Left kidney (tissue), 2 donors: ENCODE results near the gene LRMDA. TPM values are rescaled to one million over a fixed set of nuclear protein-coding genes. Genes with fewer than 3 reads are reported as not detected.

ENCODE experiments used
- DNase-seq: peaks from one replicate; pipeline ENCODE4 v3.0.0-alpha.2; 2013
- polyA plus RNA-seq: library from polyadenylated mRNA; unstranded; fragments of 120-200 nt; gene quantifications from one replicate; pipeline ENCODE4 v1.2.1, GENCODE V29; 2013; ENCODE audit not compliant: insufficient read length

Gene LRMDA
- polyA plus RNA-seq, 1 donor = 18.0 TPM

DNA sequence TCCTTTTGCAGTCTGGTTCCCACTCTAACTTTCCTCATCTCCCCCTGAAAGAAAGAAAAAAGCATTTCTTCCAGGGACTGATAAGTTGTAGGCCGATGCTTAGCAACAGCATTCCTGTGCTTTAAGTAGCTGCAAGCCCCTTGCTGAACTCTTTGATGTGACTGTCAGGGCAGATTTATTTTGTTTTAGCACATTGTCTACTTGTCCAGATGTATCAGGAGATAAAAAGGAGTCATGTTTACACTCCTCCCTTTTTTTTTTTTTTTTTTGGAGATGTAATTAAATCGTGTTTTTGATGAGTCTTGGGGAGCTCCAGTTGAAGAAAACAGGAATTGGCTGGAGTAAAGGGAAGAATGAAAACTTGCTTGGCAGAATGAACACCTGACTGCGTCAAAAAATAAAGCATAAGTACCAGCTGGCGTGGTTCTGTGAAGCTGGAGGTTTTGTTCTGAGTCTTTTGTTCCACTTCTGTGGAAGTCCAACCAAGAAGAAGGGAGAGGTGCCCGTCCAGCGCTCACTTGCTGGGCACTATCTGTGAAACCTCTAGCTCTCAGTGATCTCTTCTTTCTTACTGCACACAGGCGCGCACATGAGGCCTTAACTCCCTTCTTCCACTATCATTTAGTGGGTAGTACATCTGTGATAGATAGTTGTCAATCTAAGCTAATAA is 871.7 kb downstream of the LRMDA start:
- DNase-seq = peak; percentile 91

DNA sequence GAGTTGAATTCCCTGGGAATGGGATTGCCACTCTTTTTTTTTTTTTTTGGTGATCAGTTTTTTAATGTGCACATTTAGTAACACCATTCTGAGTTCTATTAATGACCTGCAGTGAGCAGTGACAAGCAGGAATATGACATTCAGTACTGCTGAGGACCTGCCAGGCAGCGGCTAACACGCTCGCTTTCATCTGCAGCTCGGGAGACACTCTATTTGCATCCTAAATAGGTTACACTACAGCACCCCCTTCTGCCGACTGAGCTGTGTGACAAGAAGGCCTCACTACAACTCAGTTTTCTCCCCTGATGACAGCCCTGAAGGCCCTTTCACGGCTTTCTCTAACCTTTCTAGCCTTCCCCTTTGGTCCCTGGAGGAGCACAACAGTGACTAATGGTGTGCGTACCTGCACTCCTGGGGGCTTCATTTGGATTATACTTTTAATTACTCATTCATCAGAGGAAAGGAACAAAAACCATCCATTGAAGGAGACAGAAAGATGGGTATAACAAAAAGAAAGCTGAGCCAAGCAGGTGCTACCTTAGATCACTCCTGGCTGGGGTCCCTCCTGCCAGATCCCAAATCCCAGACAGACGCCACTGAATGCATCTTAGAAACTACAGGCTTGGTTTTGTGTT is 872.4 kb downstream of the LRMDA start:
- peak; percentile 87 for DNase-seq

DNA sequence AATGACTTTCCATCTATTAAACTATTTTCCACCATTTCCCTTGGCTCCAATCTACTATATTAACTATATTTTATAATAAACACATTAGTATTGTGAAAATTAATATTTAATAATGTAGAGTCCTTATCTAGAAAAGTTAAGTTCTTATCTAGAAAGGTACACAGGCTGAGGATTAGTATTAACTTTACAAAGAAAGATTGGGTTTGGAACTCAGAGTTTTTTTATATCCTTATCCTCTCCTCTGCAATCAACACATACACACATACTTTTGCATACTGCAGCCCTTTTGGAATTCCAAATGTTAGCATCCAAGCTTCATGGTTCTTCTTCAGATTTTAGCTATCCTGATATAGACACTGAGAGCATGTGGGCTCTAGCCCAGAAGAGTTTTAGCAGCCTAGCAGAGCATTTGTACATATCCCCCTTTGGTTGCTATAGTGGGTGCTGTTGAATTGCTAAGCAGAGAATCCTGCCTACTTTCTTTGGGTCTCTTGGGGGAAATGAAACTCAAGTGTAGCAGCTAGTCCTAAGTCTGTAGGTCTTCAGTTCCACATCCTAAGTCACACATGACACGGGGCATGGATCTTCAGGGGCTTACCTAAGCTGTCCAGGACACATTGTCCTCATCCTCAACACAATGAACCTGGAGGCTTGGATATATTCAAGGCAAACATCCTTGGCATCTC is 874.6 kb downstream of the LRMDA start:
- DNase-seq = no peak

DNA sequence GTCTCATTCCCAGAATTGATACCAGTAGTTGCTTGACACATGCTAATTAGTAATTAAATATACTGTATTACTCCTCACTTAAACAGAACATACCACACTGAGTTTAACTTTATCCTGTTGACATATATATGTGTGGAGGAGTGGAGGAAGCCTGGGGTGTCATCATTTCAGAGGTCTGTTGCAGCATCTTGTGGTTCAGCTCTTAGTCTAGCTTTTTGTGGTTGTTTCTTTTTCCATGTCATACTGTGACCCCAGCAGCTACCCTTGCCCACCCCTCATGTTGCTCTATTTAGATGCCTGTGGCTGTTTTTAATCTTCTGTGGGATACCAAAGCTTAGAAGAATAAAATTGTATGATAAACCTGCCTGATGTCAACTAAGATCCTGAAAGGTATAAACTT is 875.4 kb downstream of the LRMDA start:
- no peak for DNase-seq

DNA sequence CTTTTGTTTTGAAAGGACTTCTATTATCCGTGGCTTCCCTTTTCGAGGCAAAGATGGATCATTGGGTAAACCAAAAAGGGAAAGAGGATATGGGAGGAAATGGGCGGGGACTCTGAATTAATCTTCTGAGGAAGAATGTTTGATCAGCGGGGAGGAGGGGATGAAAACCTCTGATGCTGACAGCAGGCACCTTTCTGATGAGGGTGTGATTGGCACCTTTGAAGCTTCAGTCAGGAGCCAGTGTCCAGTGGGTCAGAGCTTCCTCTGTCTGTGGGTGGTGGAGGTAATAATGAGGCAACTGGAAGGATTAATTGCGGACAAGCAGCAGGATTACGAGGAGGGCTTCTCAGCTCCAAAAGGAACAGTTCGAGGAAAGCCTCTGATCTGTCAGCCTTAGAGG is 877.6 kb downstream of the LRMDA start:
- DNase-seq = no peak

DNA sequence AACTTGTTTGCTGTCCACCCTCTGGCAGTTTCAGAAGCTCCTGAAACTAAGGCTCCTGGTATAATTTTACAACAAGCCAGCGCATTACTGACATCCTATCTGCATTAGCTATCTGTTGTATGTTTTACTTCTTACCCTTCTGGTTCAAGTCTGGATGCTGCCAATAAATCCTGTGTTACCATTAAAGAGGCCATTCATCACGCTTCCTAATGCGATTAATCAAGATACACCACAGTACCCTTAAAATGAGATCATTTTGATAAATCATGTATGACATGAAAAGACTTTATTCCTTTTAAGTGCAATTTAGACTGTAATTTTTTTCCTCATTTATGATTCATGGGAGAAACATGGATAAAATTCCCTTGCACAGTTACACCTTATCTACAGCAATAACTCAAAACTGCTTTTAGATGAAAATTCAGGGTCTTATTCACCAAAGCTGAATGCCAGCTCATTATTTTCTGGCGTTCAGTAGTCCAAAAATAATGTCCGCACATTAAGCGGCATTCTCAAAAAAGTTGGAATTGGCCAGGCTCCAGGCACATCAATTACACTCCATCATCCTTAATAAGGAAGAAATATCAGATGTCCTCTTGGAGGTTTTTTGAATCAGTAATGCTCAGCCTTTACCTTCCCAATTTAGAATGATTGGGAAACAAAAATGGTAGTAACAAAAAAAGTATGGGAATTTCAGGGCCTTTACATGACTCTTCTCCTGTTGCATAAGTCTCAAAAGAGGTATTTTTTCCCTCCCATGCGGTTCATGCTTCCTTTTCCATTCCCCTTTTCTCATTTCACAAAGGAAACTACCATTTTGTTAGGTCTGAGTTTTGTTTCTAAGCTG is 878.5 kb downstream of the LRMDA start:
- DNase-seq = no peak

DNA sequence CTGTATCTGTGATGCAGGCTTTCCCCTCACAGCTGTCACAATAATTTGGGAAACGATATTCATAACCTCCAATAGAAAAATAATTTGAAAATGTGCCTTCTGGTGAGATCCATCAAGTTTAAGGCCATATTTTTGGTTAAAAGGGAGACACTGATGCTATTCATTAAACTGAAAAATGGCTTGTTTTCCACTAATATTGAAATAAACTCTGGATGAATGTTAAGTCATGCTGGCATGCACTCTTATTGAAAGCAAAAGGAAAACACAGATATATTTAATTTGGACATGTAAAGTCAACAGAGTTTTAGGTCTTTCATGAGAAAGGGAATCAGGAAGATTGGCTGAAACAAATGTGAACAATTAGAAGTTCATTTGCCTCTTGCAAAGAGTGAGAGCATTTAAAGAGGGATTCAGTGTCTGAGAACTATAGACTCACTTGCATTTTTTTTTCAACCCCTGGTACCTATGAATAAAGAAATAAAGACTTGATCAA is 879.2 kb downstream of the LRMDA start:
- DNase-seq = no peak

DNA sequence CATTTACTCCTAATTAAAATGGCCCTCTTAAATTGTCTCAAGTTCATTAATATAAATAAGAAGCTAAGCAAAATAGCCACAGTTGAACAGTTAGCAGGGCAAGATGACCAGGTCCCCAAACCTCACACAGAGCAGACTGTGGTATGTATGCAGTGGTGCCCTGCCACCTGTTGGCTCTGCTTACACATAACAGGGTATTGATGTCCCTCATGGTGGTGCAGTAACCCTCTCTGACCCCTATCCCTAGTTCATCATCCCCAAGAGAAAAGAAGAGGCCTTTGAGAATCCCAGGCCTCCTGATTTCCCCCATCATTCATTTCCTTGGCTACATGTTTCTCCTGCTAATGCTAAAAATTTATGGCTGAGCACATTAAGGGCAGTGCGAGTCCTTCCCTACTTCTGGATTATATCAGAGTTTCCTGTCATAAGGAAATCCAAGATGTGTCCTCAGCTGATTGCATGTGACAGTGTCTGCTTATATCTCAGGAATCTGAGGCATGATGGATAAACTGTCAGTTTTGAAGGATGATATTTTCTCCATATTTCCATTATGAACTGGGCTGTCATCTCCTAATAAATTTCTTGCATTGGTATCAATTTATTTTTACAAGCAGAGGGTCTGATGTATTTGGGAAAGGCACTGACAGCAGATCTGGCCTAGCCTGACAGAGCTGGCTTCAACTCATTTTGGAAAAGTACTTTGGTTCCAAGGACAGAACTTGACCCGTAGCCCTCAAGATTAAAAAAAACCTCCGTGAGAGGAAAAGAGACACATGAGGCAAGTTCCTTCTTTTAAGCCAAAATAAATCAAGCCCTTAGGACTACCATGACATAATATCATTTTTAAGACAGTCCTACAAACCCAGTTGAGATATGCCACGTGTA is 880.6 kb downstream of the LRMDA start:
- DNase-seq = no peak

DNA sequence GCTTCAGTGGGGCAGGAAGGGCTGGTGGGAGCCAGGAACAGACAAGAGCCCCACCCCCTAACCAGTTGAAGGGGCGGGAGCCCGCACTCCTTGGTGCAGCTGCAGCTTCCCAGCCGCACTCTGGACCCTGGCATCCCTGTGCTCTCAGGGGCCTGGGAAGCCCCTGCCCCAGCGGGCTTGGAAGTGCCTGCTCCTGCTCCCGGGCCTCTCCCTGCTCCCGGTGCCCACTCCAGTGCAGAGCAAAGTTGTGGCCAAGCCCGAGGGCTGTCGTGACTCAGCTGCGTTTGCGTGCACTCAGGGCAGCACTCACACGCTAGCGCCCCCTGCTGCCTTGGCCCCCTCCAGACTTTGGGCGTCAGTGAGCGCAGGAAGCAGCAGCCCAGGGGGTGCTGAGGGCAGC is 883.8 kb downstream of the LRMDA start:
- DNase-seq = no peak

DNA sequence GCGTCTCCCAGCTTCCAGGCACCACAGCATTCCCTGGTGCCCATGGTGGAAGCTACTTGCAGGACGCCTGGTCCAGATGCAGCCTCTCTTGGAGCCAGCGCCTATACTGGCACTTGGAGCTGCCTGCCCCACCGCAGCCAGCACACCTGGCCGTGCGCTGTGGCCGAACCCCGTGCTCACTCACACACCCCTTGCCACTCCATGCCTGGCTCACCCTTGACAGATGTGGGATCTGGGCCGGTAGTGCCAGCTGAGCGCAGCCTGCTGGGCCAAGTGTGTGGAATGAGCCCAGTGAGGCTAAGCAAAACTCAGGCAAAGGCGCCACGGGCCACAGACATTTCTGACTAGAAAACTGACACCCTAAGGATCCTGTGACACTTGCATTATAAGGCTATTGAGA is 884.8 kb downstream of the LRMDA start:
- DNase-seq = no peak

DNA sequence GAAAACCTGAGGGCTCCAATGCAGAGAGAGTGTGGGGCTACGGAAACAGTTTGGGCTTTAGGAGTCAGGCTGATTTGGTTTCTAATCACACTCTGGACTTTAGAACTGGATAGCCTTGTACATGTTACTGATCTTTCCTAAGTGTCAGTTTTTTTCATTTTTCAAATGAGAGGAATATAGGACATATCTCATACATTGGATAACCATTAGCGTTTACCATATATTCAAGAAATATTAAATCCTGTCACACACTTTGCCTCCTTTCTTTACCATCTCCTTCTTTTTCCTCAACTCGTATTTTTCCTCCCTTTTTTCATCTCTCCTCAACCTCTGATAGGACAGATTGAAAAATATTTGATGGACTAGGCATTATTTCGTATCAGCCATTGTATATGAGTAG is 885.7 kb downstream of the LRMDA start:
- no peak for DNase-seq

DNA sequence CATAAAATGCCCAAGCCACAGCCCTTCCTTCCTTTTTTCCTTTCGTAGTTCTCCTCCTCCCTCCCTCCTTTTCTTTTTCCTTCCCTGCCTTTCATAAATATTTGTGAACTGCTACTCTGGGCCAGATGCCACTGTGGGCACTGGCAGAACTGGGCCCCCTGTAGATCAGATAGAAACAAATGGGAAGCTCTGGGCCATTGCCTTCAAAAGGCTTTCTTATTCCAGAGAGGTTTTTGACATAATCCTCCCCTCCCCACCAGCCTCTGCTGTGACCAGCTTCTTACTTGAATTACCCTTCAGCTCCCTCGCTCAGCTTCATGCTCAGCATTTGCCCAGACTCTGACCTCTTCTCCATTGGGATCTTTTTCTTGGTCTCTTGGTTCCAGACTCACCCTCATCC is 886.8 kb downstream of the LRMDA start:
- DNase-seq = no peak

DNA sequence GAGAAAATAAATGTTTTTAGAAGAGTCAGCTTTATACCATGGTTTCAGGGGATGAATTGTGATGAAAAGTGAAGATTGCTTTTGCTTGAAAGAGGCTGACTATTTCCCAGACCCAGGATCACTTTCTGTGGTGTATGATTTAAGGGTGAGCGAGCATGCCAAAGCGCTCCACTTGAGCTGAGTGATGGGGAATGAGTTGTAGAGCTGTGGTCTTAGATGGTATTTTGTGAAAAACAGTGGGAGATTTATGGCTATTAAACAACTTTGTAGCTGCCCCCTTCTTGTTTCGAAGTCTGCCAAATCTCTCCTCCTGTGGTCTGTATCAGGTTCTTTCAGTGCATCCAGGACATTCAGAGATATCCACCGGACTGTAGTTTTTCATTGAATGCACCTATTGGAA is 888.2 kb downstream of the LRMDA start:
- DNase-seq = no peak

DNA sequence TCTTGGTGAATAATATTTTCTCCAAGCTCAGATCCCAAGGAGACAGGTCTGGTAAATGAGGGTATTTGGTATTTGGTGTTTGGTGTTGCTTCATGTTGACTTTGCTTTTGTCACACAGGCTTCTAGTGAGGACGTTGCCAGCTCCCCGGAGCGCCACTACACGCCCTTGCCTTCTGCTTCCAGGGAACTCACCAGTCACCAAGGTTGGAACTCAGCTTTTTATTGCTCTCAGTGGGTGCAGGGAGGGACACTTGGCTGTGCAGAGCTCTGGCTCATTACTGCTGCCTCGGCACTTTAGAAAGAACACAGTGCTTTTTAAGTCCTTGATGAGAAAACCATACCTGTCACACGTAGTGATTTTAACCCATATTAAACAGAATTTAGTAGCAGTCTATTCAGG is 892.9 kb downstream of the LRMDA start:
- DNase-seq = no peak

DNA sequence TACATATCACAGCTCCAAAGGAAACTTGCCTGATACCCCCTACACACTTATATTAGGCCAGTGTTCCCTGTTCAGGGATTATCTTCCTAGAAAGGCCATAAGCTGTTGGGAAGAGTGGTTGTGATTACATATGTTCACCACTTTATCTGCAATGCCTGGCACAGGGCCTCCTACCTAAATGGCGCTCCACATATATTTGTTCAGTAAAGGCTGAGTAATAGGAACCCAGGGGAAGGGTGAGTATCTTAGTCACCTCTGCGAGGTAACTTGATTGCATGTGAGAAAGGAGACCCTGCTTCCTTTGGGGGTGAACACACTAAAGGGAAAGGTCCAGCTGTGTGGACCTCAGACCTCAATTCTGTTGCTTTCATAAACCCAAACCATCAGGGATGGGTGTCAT is 896.0 kb downstream of the LRMDA start:
- DNase-seq = no peak

DNA sequence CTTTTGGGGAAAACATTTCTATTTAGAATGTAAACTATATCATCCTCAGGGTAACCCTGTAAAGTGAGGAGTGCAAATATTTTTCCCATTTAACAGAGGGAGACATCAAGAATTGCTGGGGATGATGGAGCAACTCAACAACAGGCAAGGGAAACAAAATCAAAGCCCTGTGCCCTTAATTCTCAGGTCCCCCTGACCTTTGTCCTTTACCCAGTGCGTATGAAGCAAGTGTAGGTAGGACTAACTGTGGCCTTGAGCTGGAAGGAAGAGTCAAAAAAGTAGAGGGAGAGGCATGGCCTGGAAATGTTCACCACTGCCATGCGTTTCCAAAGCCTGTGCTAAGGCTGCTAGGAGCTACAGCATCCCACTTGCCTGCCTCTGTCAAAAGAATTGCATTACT is 896.9 kb downstream of the LRMDA start:
- DNase-seq = no peak

DNA sequence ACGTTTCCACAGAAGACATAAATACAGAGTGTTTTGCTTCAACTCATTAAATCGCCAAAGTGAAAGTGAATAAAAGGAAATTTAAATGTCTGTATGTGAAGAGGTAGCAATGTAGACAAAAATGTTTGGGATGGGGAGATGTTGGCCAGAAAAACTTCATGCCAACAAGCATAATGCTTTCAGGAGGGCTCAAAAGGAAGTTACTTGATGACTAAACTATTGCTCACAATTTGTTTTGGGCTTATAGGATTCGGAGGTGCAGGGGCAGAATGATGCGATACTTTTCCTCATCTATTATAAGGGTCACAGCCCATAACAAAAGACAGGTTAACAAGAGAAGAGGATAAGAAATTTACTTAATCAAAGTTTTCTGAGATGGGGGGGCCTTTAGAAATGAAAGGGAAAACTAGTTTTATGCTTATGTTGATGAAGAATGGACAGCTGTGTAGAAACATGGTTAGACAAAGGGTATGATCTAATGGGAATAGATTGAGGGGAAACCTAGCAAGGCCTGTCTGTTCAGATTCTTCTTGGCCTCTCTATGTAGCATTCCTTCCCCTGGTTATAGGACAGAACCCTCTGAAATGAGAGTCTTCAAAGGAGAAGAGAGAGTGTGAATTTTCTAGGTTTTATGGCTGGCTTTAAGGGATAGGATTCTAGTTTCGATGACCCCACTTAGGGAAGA is 898.6 kb downstream of the LRMDA start:
- DNase-seq = no peak

DNA sequence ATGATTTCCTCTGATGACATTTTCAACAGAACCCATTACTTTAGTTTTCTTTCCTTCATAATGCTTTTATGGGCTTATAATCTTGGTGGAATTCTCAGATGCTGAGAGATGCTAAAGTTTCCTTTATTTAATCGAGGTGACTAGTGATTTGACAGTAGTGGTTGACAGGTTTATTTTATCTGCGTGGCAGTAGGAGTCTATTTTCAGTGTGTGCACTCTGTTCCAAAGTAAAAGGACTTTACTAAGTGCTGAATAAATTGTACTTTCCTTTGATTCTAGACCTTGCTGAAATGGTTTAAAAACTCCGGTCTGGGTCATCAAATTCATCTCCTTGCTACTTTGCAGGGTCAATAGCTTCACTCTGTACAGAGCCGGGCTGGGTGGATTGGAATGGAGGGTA is 900.3 kb downstream of the LRMDA start:
- DNase-seq = no peak

DNA sequence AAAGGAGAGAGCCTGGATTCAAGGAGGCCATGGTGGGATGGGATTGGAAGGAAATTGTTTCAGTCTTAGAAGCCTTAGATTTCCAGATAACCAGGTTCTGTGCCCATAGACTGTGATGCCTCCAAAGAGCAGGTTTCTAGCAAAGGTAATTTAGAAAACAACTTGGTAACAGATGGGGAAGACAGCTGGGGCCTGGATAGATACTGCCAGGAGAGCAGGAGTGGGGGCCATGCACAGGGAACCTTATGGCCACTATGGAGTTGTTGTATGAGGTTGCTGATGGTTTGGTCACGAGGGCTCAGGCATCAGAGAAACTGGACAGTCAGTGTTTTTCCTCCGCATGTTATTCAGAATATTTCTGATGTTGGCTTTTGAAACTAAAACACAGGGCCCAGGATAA is 901.9 kb downstream of the LRMDA start:
- no peak for DNase-seq

DNA sequence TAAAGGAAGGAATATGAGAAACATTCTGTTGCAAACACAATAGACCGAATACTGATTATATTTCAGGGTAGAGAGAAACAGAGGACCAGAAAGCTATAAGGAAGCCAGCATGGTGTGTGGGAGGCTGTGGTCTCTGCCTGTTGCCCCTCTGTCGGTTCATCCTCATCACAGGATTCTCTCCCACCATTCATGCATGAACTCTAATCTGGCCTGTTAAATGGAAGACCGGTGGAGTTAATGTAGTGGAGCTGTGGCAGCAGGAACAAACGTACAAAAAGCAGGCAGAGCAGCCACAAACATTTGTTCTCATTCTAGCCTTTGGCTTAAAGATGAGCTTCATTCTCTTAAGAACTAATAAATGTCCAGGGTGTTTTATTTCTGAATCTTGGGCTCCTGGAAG is 902.4 kb downstream of the LRMDA start:
- DNase-seq = peak; percentile 57

DNA sequence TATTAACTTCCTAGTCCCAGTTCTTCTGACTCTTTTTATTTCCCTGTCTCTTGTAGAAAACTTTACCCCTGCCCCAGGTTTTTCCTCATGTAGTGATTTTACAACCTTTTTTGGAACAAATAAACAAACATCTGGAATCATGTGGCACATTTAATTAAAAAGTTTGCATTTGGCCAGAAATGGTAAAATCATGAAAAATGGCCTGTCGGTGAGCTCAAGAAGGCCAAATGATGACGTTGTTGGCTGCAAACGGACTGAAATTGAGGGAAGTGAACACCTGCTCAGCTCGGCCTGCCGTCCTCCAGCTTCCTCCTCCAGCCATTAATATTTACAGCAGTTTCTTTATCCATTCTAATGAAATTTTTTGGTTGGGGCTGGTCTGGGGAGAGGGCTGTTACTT is 902.8 kb downstream of the LRMDA start:
- no peak for DNase-seq
